ENCODE results near the gene TNRC18. TPM values are rescaled to one million over a fixed set of nuclear protein-coding genes. Genes with fewer than 3 reads are reported as not detected.

The TNRC18 gene
- total and polyA plus RNA-seq, 9 of the 15 experiments (the other 6 are each of a cell fraction or from before 2014, with no cell fraction given): 0.03 to 43.2 (median 18.0) TPM

- TF ChIP-seq CREB1 (IDR thresholded peaks at IDR 0.05) (no peak), CREB1 (CRISPR knock-in tag; IDR thresholded peaks at IDR 0.05) (no peak), ZNF655 (CRISPR knock-in tag; IDR thresholded peaks at IDR 0.05) (no peak), E2F5 (CRISPR knock-in tag; IDR thresholded peaks at IDR 0.05) (no peak), RERE (CRISPR knock-in tag; IDR thresholded peaks at IDR 0.05; ENCODE audit: borderline replicate concordance) (no peak), FOXK2 (conservative IDR thresholded peaks at IDR 0.05 in 1 of 2, IDR thresholded peaks at IDR 0.05 in 1 of 2; ENCODE audit: low read depth in 2 of 2) (no peak), JUNB (CRISPR knock-in tag; conservative IDR thresholded peaks at IDR 0.05) (no peak), FOXM1 (IDR thresholded peaks at IDR 0.05; ENCODE audit: low read depth) (no peak), FOXM1 (CRISPR knock-in tag; IDR thresholded peaks at IDR 0.05; ENCODE audit: low read depth) (no peak), POLR3G (IDR thresholded peaks at IDR 0.05; ENCODE audit: extremely low read depth, insufficient read length, insufficient replicate concordance) (no peak), LEF1 (IDR thresholded peaks at IDR 0.05) (no peak), FOXJ2 (tag; IDR thresholded peaks at IDR 0.05) (no peak; the same call in 1 of the 2 replicates), SIX5 (IDR thresholded peaks at IDR 0.05; ENCODE audit: borderline replicate concordance in 1 of 2, insufficient read depth in 1 of 2, low read depth in 1 of 2, low read length in 2 of 2) (no peak), GTF2F1 (IDR thresholded peaks at IDR 0.05; ENCODE audit: low read depth, low read length) (no peak), KAT8 (IDR thresholded peaks at IDR 0.05; ENCODE audit: low read depth) (no peak), FUS (optimal IDR thresholded peaks at IDR 0.05; ENCODE audit: low read depth, low read length) (no peak), POLR2B (IDR thresholded peaks at IDR 0.05; ENCODE audit: low read depth, partially characterized antibody) (no peak), ZFP1 (CRISPR knock-in tag; IDR thresholded peaks at IDR 0.05) (no peak), PREB (CRISPR knock-in tag; IDR thresholded peaks at IDR 0.05) (no peak), ZNF134 (CRISPR knock-in tag; conservative IDR thresholded peaks at IDR 0.05) (no peak), HNRNPK (IDR thresholded peaks at IDR 0.05; ENCODE audit: low read depth, low read length, poor library complexity, severe bottlenecking) (no peak)
Observed at GRCh38 chr7:5423306-5423975, at the start of gene TNRC18 (continued).
